Aorta (tissue), 5 donors: ENCODE measurements around the gene IDUA. TPM values are rescaled to one million over a fixed set of nuclear protein-coding genes. Genes with fewer than 3 reads are reported as not detected.

Experiments
- ATAC-seq: fragments of 200-7000 bp; cut with Tn5 transposase; one replicate; pipeline ENCODE4 v1.9.1; 2022; ENCODE audit warnings: moderate library complexity; ENCODE audit not compliant: low FRiP score
- DNase-seq, 2 donors: peaks; one replicate each; pipeline ENCODE4 v3.0.0-alpha.2; 2020
- H3K27ac ChIP-seq, 2 donors: one replicate each; pipeline ENCODE4 v1.5.1; 2013; ENCODE audit warnings: low read length in 2 of 2, mild to moderate bottlenecking in 2 of 2, moderate library complexity in 2 of 2, control low read depth in 1 of 2, inconsistent platforms in 1 of 2, low read depth in 1 of 2
- H3K27me3 ChIP-seq, 2 donors: one replicate each; pipeline ENCODE4 v1.6.1; 2013; ENCODE audit warnings: control low read depth in 1 of 2, low read length in 1 of 2, mild to moderate bottlenecking in 1 of 2, moderate library complexity in 1 of 2; ENCODE audit not compliant: insufficient read depth in 2 of 2, control insufficient read depth in 1 of 2
- H3K36me3 ChIP-seq, 2 donors: one replicate each; pipeline ENCODE4 v1.6.1; 2013; ENCODE audit warnings: control low read depth in 1 of 2, low read length in 1 of 2, mild to moderate bottlenecking in 1 of 2; ENCODE audit not compliant: insufficient read depth in 2 of 2, control insufficient read depth in 1 of 2
- H3K4me1 ChIP-seq, 2 donors: one replicate each; pipeline ENCODE4 v1.6.1; 2013; ENCODE audit warnings: low read length in 2 of 2, control low read depth in 1 of 2, mild to moderate bottlenecking in 1 of 2, moderate library complexity in 1 of 2; ENCODE audit not compliant: insufficient read depth in 2 of 2, control insufficient read depth in 1 of 2
- H3K4me3 ChIP-seq, 2 donors: one replicate each; pipeline ENCODE4 v1.5.1; 2013; ENCODE audit warnings: low read length in 2 of 2, control low read depth in 1 of 2, mild to moderate bottlenecking in 1 of 2
- H3K9me3 ChIP-seq: one replicate; pipeline ENCODE4 v1.6.1; 2013; ENCODE audit warnings: mild to moderate bottlenecking, low read length; ENCODE audit not compliant: control insufficient read depth
- WGBS, 2 donors: extraction: QIAGEN DNeasy Blood & Tissue Kit; methylation state at CpG; one replicate each; pipeline ENCODE4 v1.1.7; 2013; 5-methylcytosine and 5-hydroxymethylcytosine counted together
- intact Hi-C, 2 donors: fragments of 100-400 bp; cut with DNase I; formaldehyde crosslinking; loops; one replicate each; pipeline versions ENCODE4 v1.14.2 to v1.15.0; 2022
- polyA plus RNA-seq, 2 donors: library from polyadenylated mRNA; stranded (reverse); fragments of 200-250 nt; gene quantifications; one replicate each; pipeline ENCODE4 v1.2.3, GENCODE V29; 2013
- total RNA-seq, 2 donors: library from RNA; stranded (reverse); fragmentation: NEBNext Ultra II Directional; extraction: Animal tissue kit (Norgen Biotek cat#: 25700); gene quantifications; one replicate each; pipeline ENCODE4 v1.2.1, GENCODE V29; 2021
- donor health status: healthy with polysubstance abuse.
- donor health status: Bipolar disorder and iron deficiency.
- donor health status: DM: no; HTN: no; CAD: no.
- donor health status: DM: no; HTN: no; CAD: no.
- donor health status: DM: yes; HTN: yes; CAD: no.

The IDUA gene
- total and polyA plus RNA-seq, 4 donors = 5.9 to 44.2 (median 35.0) TPM

DNA sequence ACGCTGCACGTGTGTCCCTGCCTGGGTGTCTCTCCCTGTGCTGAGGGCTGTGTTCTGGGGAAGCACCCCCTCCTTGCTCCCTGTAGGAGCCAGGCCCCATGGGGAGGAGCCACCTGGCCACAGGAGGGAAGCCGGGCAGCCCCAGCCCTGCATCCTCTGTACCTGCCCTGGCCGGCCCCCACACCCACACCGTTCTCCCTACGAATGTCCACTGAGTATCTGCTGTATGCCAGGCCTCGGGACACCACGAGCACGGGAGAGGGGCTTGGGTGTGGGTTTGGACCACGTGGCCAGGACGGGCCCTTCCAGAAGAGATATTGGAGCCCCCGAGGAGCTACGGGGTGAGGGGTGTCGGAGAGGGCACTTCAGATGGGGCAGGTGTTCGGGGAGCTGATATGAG, 30.9 kb downstream of the IDUA start:
- Histone ChIP-seq H3K4me1 (no peaks in the 10 kb centered on the region), H3K4me3 (no peak overlapping the region), H3K36me3 (no peaks in the 10 kb centered on the region), H3K27ac (no peak overlapping the region), H3K27me3 (no peaks in the 10 kb centered on the region), H3K9me3 (no peaks in the 10 kb centered on the region)
- no peak for ATAC-seq
- DNase-seq = no peak
- intact Hi-C loops = no loop called here
- WGBS, 2 donors = 87 to 88% methylated on average over 15 of the region's 15 CpGs

DNA sequence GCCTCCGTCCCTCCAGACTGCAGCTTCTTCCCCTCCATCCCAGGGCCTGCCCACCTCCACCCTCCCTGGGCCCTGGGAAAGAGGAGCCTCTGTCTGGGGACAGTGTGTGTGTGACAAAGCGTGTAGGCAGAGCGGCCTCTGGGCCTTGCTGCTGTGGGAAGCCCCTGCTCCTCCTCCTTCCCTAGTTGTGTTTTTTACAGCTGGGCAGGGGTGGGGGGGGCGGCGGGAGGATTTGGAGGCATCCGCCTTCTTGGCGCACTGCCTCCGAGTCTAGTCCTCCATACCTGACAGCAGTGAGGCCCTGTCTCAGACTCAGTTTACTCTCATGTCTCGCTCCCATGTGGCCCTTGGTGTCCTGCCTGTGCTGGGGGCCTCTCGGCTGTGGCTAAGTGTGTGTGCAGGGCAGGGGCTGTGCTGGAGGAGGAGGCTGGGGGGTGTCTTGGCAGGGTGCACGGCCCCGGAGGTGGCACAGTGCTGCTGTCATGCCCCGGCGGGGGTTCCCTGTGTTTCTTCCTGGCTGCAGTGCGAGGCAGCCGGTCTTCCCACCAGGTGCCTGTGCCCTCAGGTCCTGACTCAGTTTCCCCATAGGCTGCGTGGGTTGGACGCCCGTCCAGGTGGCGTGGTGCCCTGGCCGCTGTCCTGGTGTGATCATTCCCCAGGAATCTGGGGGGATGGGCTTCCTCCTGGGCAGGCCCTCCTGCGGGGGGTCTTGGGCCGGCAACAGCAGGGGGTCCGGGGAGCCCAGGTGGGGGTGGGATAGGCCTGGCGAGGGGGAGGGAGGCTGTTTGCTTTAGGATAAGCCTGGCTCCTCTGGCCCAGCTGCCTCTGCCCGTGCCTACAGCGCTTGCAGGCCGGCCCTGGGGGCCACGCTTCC, 31.5 kb downstream of the IDUA start:
- H3K27ac ChIP-seq = no peak overlapping the region
- H3K36me3 ChIP-seq = no peaks in the 10 kb centered on the region
- intact Hi-C loops = no loop called here
- no peaks in the 10 kb centered on the region for H3K27me3 ChIP-seq
- ATAC-seq (no peak), DNase-seq (no peak)
- WGBS, 2 donors = 65 to 68% methylated on average over 27 to 29 of the region's 29 CpGs
- no peaks in the 10 kb centered on the region for H3K4me1 ChIP-seq
- no peak overlapping the region for H3K4me3 ChIP-seq
- H3K9me3 ChIP-seq = no peaks in the 10 kb centered on the region

GRCh38 chr4:1019320-1019719, 32.5 kb downstream of the IDUA start:
- Histone ChIP-seq H3K9me3 (no peaks in the 10 kb centered on the region), H3K4me1 (no peaks in the 10 kb centered on the region), H3K27ac (no peak overlapping the region), H3K4me3 (no peak overlapping the region), H3K36me3 (no peaks in the 10 kb centered on the region), H3K27me3 (no peaks in the 10 kb centered on the region)
- ATAC-seq (no peak), DNase-seq (no peak)
- WGBS, 2 donors = 73 to 78% methylated on average over 9 of the region's 9 CpGs
- intact Hi-C loops = no loop called here

DNA sequence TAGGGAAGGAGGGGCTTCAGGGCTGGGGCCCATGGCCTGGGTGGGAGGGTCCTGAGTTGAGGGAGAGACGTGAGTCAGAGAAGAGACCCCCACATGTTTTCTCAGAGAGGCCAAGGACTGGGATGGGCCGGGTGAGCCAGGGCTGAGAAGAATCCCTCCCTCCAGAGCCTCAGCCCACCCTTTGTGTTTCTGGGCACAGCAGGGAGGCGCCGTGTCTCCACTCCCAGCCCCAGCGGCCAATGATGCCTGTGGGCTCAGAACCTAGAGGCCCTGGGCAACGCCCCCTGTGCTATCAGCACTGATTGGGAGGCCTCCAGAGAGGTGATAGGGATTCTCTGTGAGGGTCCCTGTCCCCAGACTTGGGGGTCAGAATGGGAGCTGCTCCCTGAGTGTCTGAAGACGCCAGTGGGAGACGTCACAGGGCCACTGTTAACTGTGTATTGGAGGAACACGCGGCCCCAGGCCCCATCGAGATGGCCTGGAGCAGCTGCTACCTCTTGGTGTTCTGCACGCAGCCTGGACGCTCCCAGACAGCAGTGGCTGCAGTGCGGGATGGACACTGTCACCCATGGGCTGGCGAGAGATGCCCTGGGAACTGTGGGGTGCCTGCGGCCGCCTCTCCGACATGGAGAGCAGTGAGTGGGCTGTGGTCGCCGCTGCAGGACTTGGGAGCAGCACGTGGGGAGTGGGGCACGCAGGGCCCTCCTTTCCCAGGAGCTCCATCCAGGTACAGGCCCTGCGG, 33.1 kb downstream of the IDUA start:
- H3K27me3 ChIP-seq = no peaks in the 10 kb centered on the region
- no peak overlapping the region for H3K27ac ChIP-seq
- ATAC-seq (no peak), DNase-seq (no peak)
- no peak overlapping the region for H3K4me3 ChIP-seq
- intact Hi-C loops = no loop called here
- no peaks in the 10 kb centered on the region for H3K4me1 ChIP-seq
- 89 to 91% methylated on average over 23 of the region's 23 CpGs for WGBS, 2 donors
- H3K9me3 ChIP-seq = no peaks in the 10 kb centered on the region
- H3K36me3 ChIP-seq = no peaks in the 10 kb centered on the region

DNA sequence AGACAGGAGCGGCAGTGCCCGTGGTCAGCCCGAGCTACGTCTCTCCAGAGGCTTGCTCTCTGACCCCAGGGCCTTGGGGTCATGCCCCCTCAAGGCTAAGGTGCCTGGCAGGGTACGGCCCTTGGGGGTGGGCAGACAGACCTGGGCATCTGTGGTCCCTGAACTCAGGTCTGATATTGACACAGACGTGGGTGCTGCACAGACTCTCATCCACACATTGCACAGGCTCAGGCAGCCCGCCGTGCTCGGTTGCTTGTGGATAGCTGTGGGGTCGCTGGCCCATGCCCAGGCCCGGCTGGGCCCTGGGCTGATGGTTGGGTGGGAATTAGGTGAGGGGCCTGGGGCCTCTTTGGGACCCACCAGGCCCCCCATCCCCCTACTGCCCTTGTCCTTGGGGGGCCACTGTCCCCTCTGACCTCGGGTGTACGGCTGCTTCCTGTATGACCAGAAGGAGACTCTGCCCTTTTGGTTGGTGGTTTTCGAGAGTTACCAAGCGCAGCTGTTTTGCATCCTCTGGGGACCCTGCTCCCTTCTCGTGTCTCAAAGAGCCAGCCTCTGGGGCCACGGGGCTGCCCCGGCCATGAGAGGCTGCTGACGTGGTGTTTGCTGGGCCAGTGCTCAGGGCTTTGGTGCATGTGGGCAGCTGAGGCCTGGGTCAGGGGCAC, 34.7 kb downstream of the IDUA start:
- no peak for ATAC-seq
- Histone ChIP-seq H3K9me3 (no peaks in the 10 kb centered on the region), H3K27me3 (no peaks in the 10 kb centered on the region), H3K36me3 (no peaks in the 10 kb centered on the region), H3K4me1 (no peaks in the 10 kb centered on the region), H3K4me3 (no peak overlapping the region), H3K27ac (no peak overlapping the region)
- DNase-seq = no peak
- WGBS, 2 donors = 89 to 92% methylated on average over 19 of the region's 19 CpGs
- intact Hi-C loops = no loop called here

GRCh38 chr4:1022051-1022738, 35.4 kb downstream of the IDUA start:
- 92 to 94% methylated on average over 46 of the region's 46 CpGs for WGBS, 2 donors
- ATAC-seq = no peak

DNA sequence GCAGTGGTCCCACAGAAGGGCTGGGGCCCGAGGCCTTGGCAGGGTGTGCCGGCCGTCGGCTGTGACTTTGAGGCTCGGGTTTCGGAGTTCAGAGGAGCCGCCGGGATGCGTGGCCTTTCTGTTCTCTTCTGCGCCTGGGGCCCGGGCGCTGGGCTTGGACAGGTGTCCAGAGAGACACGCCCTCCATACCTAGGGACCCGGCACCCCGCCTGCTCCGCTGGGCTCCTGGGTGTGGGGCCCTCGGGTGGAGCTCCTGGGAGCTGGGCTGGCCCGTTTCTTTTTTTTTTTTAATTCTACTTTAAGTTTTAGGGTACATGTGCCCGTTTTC, 35.9 kb downstream of the IDUA start:
- Histone ChIP-seq H3K27me3 (no peaks in the 10 kb centered on the region), H3K27ac (no peak overlapping the region), H3K9me3 (no peaks in the 10 kb centered on the region), H3K36me3 (no peaks in the 10 kb centered on the region), H3K4me3 (no peak overlapping the region), H3K4me1 (no peaks in the 10 kb centered on the region)
- DNase-seq (no peak), ATAC-seq (no peak)
- WGBS, 2 donors = 91 to 92% methylated on average over 19 of the region's 19 CpGs
- intact Hi-C loops = no loop called here

More at GRCh38 chr4:1022051-1022738, 35.4 kb downstream of the IDUA start:
- H3K4me1 ChIP-seq = no peaks in the 10 kb centered on the region
- H3K27me3 ChIP-seq = no peaks in the 10 kb centered on the region
- H3K9me3 ChIP-seq = no peaks in the 10 kb centered on the region
- no peak overlapping the region for H3K4me3 ChIP-seq
- no peak overlapping the region for H3K27ac ChIP-seq
- no peaks in the 10 kb centered on the region for H3K36me3 ChIP-seq
- intact Hi-C loops = no loop called here
- DNase-seq = no peak

- 91 to 96% methylated on average over 19 to 20 of the region's 20 CpGs for WGBS, 2 donors
- intact Hi-C loops = no loop called here
- Histone ChIP-seq H3K27ac (no peak overlapping the region), H3K4me3 (no peak overlapping the region), H3K9me3 (no peaks in the 10 kb centered on the region), H3K27me3 (no peaks in the 10 kb centered on the region), H3K4me1 (no peaks in the 10 kb centered on the region), H3K36me3 (no peaks in the 10 kb centered on the region)
- ATAC-seq (no peak), DNase-seq (no peak)
These were observed 36.3 kb downstream of the IDUA start for GRCh38 chr4:1023075-1023640.
